GM18520 (cell line): ENCODE measurements around the gene GNAZ.

Source experiments
- ATAC-seq: cut with Tn5 transposase; IDR thresholded peaks from one replicate; pipeline ENCODE4 v1.9.1; 2021; ENCODE audit not compliant: unreplicated experiment

The GNAZ gene

GRCh38 chr22:23105919-23106318, 35.6 kb downstream of the GNAZ start:
- ATAC-seq: no peak

GRCh38 chr22:23106344-23106743, 36.0 kb downstream of the GNAZ start:
- ATAC-seq: no peak

GRCh38 chr22:23106906-23107367, 36.6 kb downstream of the GNAZ start:
- ATAC-seq: no peak

GRCh38 chr22:23107487-23108248, 37.3 kb downstream of the GNAZ start:
- ATAC-seq: no peak

- no peak for ATAC-seq
Measured at GRCh38 chr22:23108249-23109078, 38.1 kb downstream of the GNAZ start.

- ATAC-seq: no peak
Measured at GRCh38 chr22:23109079-23109347, 38.7 kb downstream of the GNAZ start.

- ATAC-seq: no peak
Measured at GRCh38 chr22:23109441-23109978, 39.2 kb downstream of the GNAZ start.

- ATAC-seq: no peak
Measured at GRCh38 chr22:23110190-23110921, 40.0 kb downstream of the GNAZ start.

- no peak for ATAC-seq
Measured at GRCh38 chr22:23110922-23111527, 40.7 kb downstream of the GNAZ start.

GRCh38 chr22:23112472-23113012, 42.2 kb downstream of the GNAZ start:
- ATAC-seq: no peak

- no peak for ATAC-seq
Measured at GRCh38 chr22:23113067-23113846, 42.9 kb downstream of the GNAZ start.

- no peak for ATAC-seq
Measured at GRCh38 chr22:23113847-23114720, 43.8 kb downstream of the GNAZ start.

GRCh38 chr22:23114721-23115020, 44.4 kb downstream of the GNAZ start:
- no peak for ATAC-seq

GRCh38 chr22:23115369-23115768, 45.0 kb downstream of the GNAZ start:
- no peak for ATAC-seq

- ATAC-seq: no peak
Measured at GRCh38 chr22:23115825-23116494, 45.6 kb downstream of the GNAZ start.

- ATAC-seq: no peak
Measured at GRCh38 chr22:23116506-23117263, 46.4 kb downstream of the GNAZ start.

GRCh38 chr22:23117275-23117674, 47.0 kb downstream of the GNAZ start:
- no peak for ATAC-seq
